Smooth muscle cell (in vitro differentiated cells): ENCODE data around the gene GOLGA1. TPM values are rescaled to one million over a fixed set of nuclear protein-coding genes. Genes with fewer than 3 reads are reported as not detected.
"Not testable (repeated sequence)": the region's sequence is repeated elsewhere in the genome, so short reads cannot be mapped to it uniquely, and the experiment has no call there.

Experiments used
- DNase-seq: peaks from one replicate; lab custom pipeline; 2025; ENCODE audit not compliant: unreplicated experiment; lab: John Stamatoyannopoulos, UW
- H2AFZ ChIP-seq: fragments of 200-600 bp; sonication (generic); 2 replicates; pipeline ENCODE4 v1.6.0; 2016; ENCODE audit warnings: antibody characterized with exemption, low read depth, mild to moderate bottlenecking
- H3F3A ChIP-seq: fragments of 200-600 bp; sonication (generic); 2 replicates; pipeline ENCODE4 v1.6.0; 2017; ENCODE audit warnings: antibody characterized with exemption, low read depth
- H3K27ac ChIP-seq: fragments of 200-600 bp; sonication (generic); 2 replicates; pipeline ENCODE4 v1.5.1; 2016; ENCODE audit warnings: low read depth, mild to moderate bottlenecking
- H3K27me3 ChIP-seq: fragments of 200-600 bp; sonication (generic); 2 replicates; pipeline ENCODE4 v1.6.1; 2016; ENCODE audit warnings: low read depth, mild to moderate bottlenecking
- H3K36me3 ChIP-seq: fragments of 200-600 bp; sonication (generic); 2 replicates; pipeline ENCODE4 v1.5.1; 2016; ENCODE audit warnings: low read depth
- H3K4me1 ChIP-seq: fragments of 200-600 bp; sonication (generic); 2 replicates; pipeline ENCODE4 v1.5.1; 2016; ENCODE audit warnings: low read depth
- H3K4me2 ChIP-seq: fragments of 200-600 bp; sonication (generic); 2 replicates; pipeline ENCODE4 v1.6.0; 2016; ENCODE audit warnings: mild to moderate bottlenecking
- H3K4me3 ChIP-seq: fragments of 200-600 bp; sonication (generic); 2 replicates; pipeline ENCODE4 v1.5.1; 2016; ENCODE audit warnings: mild to moderate bottlenecking
- H3K79me2 ChIP-seq: fragments of 200-600 bp; sonication (generic); 2 replicates; pipeline ENCODE4 v1.6.0; 2016; ENCODE audit warnings: low read depth, mild to moderate bottlenecking
- H3K9ac ChIP-seq: fragments of 200-600 bp; sonication (generic); 2 replicates; pipeline ENCODE4 v1.6.0; 2016; ENCODE audit warnings: low read depth
- H3K9me3 ChIP-seq: fragments of 200-600 bp; sonication (generic); replicated peaks from 2 replicates; pipeline ENCODE4 v1.5.1; 2016; ENCODE audit warnings: low read depth
- H4K20me1 ChIP-seq: fragments of 200-600 bp; sonication (generic); 2 replicates; pipeline ENCODE4 v1.6.0; 2016; ENCODE audit warnings: low read depth
- WGBS: methylation state at CpG from one replicate; pipeline ENCODE4 v1.1.7; 2016; ENCODE audit warnings: low lambda C conversion rate; 5-methylcytosine and 5-hydroxymethylcytosine counted together
- polyA plus RNA-seq: library from polyadenylated mRNA; unstranded; fragments of >200 nt; fragmentation: Nextera tagmentation; extraction: Ambion mirVana; gene quantifications from 2 replicates; pipeline ENCODE4 v1.2.1, GENCODE V29; 2016
- total RNA-seq: library from RNA; depleted of rRNA; stranded (reverse); fragments of >200 nt; gene quantifications from 2 replicates; pipeline ENCODE4 v1.2.3, GENCODE V29; 2014
- TF ChIP-seq, protein P1 (sequence below): fragments of 200-600 bp; sonication (generic); IDR thresholded peaks from 2 replicates; pipeline ENCODE4 v1.5.1; 2017; ENCODE audit warnings: borderline replicate concordance, mild to moderate bottlenecking, antibody characterized with exemption; ENCODE audit not compliant: insufficient read depth, poor library complexity, severe bottlenecking

GOLGA1 gene
- total and polyA plus RNA-seq, 2 experiments from 2014 or later: 6.8 to 11.0 TPM

DNA sequence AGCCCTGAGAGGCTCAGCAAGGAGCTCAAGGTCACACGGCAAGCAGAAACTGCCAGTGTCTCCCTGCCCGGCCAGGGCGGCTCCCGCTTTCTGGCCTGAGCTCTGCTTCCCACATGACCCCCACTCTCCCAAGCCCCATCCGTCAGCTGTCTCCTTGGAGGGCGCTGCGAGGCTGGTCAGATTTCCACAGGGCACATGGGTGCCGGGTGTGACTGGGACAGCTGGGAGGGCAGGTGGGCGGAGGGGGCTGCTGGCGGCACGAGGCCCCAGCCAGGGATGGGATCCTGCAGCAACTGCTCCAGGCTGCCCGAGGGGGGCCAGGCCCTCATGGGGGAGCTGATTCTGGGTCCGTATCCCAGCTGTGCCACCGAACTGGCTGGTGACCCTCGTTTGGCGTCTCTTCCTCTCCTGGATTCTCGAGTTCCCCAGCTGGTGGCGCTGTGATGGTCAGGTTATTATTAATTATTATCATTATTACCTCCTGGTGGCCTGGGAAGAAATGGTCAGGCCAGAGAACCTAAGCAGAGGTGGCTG lies 100.5 kb downstream of the GOLGA1 start:
- TF ChIP-seq, protein P1, sequence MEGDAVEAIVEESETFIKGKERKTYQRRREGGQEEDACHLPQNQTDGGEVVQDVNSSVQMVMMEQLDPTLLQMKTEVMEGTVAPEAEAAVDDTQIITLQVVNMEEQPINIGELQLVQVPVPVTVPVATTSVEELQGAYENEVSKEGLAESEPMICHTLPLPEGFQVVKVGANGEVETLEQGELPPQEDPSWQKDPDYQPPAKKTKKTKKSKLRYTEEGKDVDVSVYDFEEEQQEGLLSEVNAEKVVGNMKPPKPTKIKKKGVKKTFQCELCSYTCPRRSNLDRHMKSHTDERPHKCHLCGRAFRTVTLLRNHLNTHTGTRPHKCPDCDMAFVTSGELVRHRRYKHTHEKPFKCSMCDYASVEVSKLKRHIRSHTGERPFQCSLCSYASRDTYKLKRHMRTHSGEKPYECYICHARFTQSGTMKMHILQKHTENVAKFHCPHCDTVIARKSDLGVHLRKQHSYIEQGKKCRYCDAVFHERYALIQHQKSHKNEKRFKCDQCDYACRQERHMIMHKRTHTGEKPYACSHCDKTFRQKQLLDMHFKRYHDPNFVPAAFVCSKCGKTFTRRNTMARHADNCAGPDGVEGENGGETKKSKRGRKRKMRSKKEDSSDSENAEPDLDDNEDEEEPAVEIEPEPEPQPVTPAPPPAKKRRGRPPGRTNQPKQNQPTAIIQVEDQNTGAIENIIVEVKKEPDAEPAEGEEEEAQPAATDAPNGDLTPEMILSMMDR: peak; percentile 41
- Histone ChIP-seq H3F3A (no peaks in the 10 kb centered on the region), H3K9me3 (no peaks in the 10 kb centered on the region), H3K79me2 (no peaks in the 10 kb centered on the region), H3K4me3 (no peak overlapping the region), H2AFZ (no peak overlapping the region), H3K27me3 (no peaks in the 10 kb centered on the region), H3K36me3 (no peaks in the 10 kb centered on the region), H3K4me1 (no peaks in the 10 kb centered on the region), H3K4me2 (no peak overlapping the region), H3K27ac (no peak overlapping the region), H3K9ac (no peak overlapping the region), H4K20me1 (no peaks in the 10 kb centered on the region)
- DNase-seq: no peak
- WGBS: 87% methylated on average over 18 of the region's 18 CpGs

DNA sequence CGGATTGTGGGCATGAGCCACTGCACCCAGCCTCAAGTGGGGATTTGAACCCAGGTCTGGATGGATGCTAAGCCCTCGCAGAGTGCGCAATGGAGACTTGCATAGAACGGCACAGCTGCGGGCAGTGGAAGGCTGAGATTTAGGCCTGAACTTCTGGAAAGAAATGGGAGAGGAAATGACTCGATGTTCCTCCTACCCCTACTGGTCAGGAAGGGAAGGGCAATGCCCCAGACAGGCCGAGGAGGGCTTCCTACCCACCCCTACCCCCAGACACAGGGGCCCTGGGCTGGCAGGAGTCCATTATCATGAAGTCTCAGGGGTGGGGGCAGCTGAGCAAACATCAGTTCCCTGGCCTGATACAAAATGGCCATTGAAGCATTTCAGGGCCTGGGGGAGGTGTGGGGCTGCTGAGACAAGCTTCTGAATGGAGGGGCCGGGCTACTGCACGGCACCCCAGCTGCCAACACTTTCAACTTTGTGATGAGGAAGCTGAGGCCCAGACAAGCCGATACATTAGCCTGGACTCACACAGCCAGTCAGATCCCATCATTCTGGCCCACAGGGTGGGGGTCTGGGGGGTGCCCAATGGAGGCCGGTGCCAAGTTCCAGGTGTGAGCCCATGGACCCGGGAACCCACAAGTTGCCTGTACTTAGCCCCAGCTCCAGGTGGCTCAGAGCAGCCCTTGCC lies 101.1 kb downstream of the GOLGA1 start:
- H3K9ac ChIP-seq: no peak overlapping the region
- WGBS: 75% methylated on average over 11 of the region's 12 CpGs
- no peaks in the 10 kb centered on the region for H3K79me2 ChIP-seq
- H3K27me3 ChIP-seq: no peaks in the 10 kb centered on the region
- H3K4me1 ChIP-seq: no peaks in the 10 kb centered on the region
- H3K27ac ChIP-seq: no peak overlapping the region
- H2AFZ ChIP-seq: no peak overlapping the region
- TF ChIP-seq, protein P1: peak; percentile 43
- no peak for DNase-seq
- H3K36me3 ChIP-seq: no peaks in the 10 kb centered on the region
- H4K20me1 ChIP-seq: no peaks in the 10 kb centered on the region
- no peak overlapping the region for H3K4me3 ChIP-seq
- no peaks in the 10 kb centered on the region for H3F3A ChIP-seq
- no peaks in the 10 kb centered on the region for H3K9me3 ChIP-seq
- H3K4me2 ChIP-seq: no peak overlapping the region

DNA sequence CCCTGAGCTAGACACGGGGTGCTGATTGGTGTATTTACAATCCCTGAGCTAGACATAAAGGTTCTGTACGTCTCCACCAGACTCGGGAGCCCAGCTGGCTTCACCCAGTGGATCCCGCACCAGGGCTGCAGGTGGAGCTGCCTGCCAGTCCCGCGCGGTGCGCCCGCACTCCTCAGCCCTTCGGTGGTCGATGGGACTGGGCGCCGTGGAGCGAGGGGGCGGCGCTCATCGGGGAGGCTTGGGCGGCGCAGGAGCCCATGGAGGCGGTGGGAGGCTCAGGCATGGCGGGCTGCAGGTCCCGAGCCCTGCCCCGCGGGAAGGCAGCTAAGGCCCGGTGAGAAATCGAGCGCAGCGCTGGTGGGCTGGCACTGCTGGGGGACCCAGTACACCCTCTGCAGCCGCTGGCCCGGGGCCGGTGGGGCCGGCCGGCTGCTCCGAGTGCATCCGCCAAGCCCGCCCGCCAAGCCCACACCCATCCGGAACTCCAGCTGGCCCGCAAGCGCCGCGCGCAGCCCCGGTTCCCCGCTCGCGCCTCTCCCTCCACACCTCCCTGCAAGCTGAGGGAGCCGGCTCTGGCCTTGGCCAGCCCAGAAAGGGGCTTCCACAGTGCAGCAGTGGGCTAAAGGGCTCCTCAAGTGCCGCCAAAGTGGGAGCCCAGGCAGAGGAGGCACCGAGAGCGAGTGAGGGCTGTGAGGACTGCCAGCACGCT lies 102.2 kb downstream of the GOLGA1 start:
- not testable (repeated sequence) for H3K36me3 ChIP-seq, H3F3A ChIP-seq, DNase-seq, H3K27me3 ChIP-seq, H2AFZ ChIP-seq, H3K4me3 ChIP-seq, H3K79me2 ChIP-seq, H3K4me2 ChIP-seq, H4K20me1 ChIP-seq, H3K9ac ChIP-seq, H3K27ac ChIP-seq, H3K9me3 ChIP-seq, H3K4me1 ChIP-seq
- WGBS: 99% methylated on average over 27 of the region's 52 CpGs

DNA sequence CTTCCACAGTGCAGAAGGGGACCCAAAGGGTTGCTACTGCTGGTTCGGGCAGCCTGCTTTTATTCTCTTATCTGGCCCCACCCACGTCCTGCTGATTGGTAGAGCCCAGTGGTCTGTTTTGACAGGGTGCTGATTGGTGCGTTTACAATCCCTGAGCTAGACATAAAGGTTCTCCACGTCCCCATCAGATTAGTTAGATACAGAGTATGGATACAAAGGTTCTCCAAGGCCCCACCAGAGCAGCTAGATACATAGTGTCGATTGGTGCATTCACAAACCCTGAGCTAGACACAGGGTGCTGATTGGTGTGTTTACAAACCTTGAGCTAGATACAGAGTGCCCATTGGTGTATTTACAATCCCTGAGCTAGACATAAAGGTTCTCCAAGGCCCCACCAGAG lies 102.8 kb downstream of the GOLGA1 start:
- H2AFZ ChIP-seq, H4K20me1 ChIP-seq, H3K4me2 ChIP-seq, DNase-seq, H3K27ac ChIP-seq, H3K9me3 ChIP-seq, H3K4me3 ChIP-seq, H3K36me3 ChIP-seq, H3K27me3 ChIP-seq, H3K9ac ChIP-seq, H3F3A ChIP-seq, H3K4me1 ChIP-seq, H3K79me2 ChIP-seq: not testable (repeated sequence)
- WGBS: 85% methylated on average over 5 of the region's 5 CpGs
